IMR-90 (cell line): ENCODE results near the gene LARP1. TPM values are rescaled to one million over a fixed set of nuclear protein-coding genes. Genes with fewer than 3 reads are reported as not detected.

ENCODE experiments used
- ATAC-seq: fragments of 200-7000 bp; cut with Tn5 transposase; 2 replicates; pipeline ENCODE4 v1.9.1; 2020; ENCODE audit warnings: low read depth, mild to moderate bottlenecking, moderate library complexity
- BruUV-seq: library from RNA; stranded (reverse); fragments of 400-500 nt; replicated peaks from 2 replicates; lab custom pipeline; 2021; lab: Mats Ljungman, UMichigan
- CTCF ChIA-PET: fragments of 300-600 bp; formaldehyde crosslinking; extraction: SDS; loops from one replicate; lab custom pipeline; 2021; ENCODE audit warnings: antibody characterized with exemption; lab: Yijun Ruan, JAX
- POLR2A ChIA-PET: fragments of 300-600 bp; sonication (Branson Sonifier 250); formaldehyde crosslinking; loops from one replicate; lab custom pipeline; 2022; ENCODE audit warnings: antibody characterized with exemption; ENCODE audit not compliant: unreplicated experiment; lab: Charles Lee
- DNase-seq: peaks from one replicate; pipeline ENCODE4 v3.0.0; 2013
- H2AFZ ChIP-seq: replicated peaks from 2 replicates; pipeline ENCODE3; 2013; ENCODE audit warnings: low read length, mild to moderate bottlenecking; ENCODE audit not compliant: poor library complexity
- H2AK5ac ChIP-seq: 2 replicates; pipeline ENCODE4 v1.6.1; 2013; ENCODE audit warnings: low read depth, low read length, inconsistent platforms
- H2AK9ac ChIP-seq: replicated peaks from 2 replicates; pipeline ENCODE3; 2013; ENCODE audit warnings: mild to moderate bottlenecking, low read depth, low read length, moderate library complexity; ENCODE audit not compliant: poor library complexity
- H2BK120ac ChIP-seq: 2 replicates; pipeline ENCODE4 v1.6.1; 2013; ENCODE audit warnings: low read depth, low read length, inconsistent platforms
- H2BK15ac ChIP-seq: 3 replicates; pipeline ENCODE4 v1.6.1; 2013; ENCODE audit warnings: low read depth, low read length, inconsistent platforms
- H2BK20ac ChIP-seq: 2 replicates; pipeline ENCODE4 v1.6.1; 2013; ENCODE audit warnings: low read depth, mild to moderate bottlenecking, inconsistent platforms, low read length, moderate library complexity
- H2BK5ac ChIP-seq: 2 replicates; pipeline ENCODE4 v1.6.1; 2013; ENCODE audit warnings: mild to moderate bottlenecking, low read depth, low read length, inconsistent platforms; ENCODE audit not compliant: poor library complexity, severe bottlenecking
- H3K14ac ChIP-seq: replicated peaks from 2 replicates; pipeline ENCODE4 v1.6.1; 2013; ENCODE audit warnings: low read depth, low read length, inconsistent platforms
- H3K18ac ChIP-seq: 2 replicates; pipeline ENCODE4 v1.6.1; 2013; ENCODE audit warnings: low read depth, low read length, control low read depth
- H3K23ac ChIP-seq: 2 replicates; pipeline ENCODE4 v1.6.1; 2013; ENCODE audit warnings: low read depth, low read length, inconsistent platforms
- H3K27ac ChIP-seq: 2 replicates; pipeline ENCODE4 v1.5.1; 2013; ENCODE audit warnings: mild to moderate bottlenecking, control low read depth, low read length; ENCODE audit not compliant: insufficient read depth
- H3K27me3 ChIP-seq: 2 replicates; pipeline ENCODE4 v1.6.1; 2013; ENCODE audit warnings: low read length; ENCODE audit not compliant: control insufficient read depth, insufficient read depth
- H3K36me3 ChIP-seq: 2 replicates; pipeline ENCODE4 v1.6.1; 2013; ENCODE audit warnings: low read length, mixed read lengths; ENCODE audit not compliant: control insufficient read depth, insufficient read depth
- H3K4ac ChIP-seq: 2 replicates; pipeline ENCODE4 v1.6.1; 2013; ENCODE audit warnings: low read depth, low read length, inconsistent platforms
- H3K4me1 ChIP-seq: 2 replicates; pipeline ENCODE4 v1.6.1; 2013; ENCODE audit warnings: low read length, mixed read lengths; ENCODE audit not compliant: control insufficient read depth, insufficient read depth
- H3K4me2 ChIP-seq: 2 replicates; pipeline ENCODE4 v1.6.1; 2013; ENCODE audit warnings: low read depth, mild to moderate bottlenecking, control low read depth, low read length, moderate library complexity
- H3K4me3 ChIP-seq: 2 replicates; pipeline ENCODE4 v1.5.1; 2013; ENCODE audit warnings: low read depth, mild to moderate bottlenecking, control low read depth, low read length, moderate library complexity; ENCODE audit not compliant: insufficient read depth
- H3K56ac ChIP-seq: 2 replicates; pipeline ENCODE4 v1.6.1; 2013; ENCODE audit warnings: low read length, inconsistent platforms; ENCODE audit not compliant: insufficient read depth; ENCODE audit errors: extremely low read depth
- H3K79me1 ChIP-seq, 2 experiments: 2 replicates each; pipeline ENCODE4 v1.6.1; 2013; ENCODE audit warnings: low read length in 2 of 2, inconsistent platforms in 1 of 2, low read depth in 1 of 2
- H3K9ac ChIP-seq: 2 replicates; pipeline ENCODE4 v1.6.1; 2013; ENCODE audit warnings: low read depth, low read length, control low read depth
- H3K9me1 ChIP-seq: 2 replicates; pipeline ENCODE4 v1.6.1; 2013; ENCODE audit warnings: low read length, inconsistent platforms; ENCODE audit not compliant: insufficient read depth
- H3K9me3 ChIP-seq: 2 replicates; pipeline ENCODE4 v1.6.1; 2013; ENCODE audit warnings: low read length; ENCODE audit not compliant: control insufficient read depth, insufficient read depth
- H4K20me1 ChIP-seq: 2 replicates; pipeline ENCODE4 v1.6.1; 2013; ENCODE audit warnings: low read length, inconsistent platforms; ENCODE audit not compliant: insufficient read depth
- H4K5ac ChIP-seq: 2 replicates; pipeline ENCODE4 v1.6.1; 2013; ENCODE audit warnings: mild to moderate bottlenecking, low read depth, low read length, control low read depth
- H4K8ac ChIP-seq, 2 experiments: 2 replicates each; pipeline ENCODE4 v1.6.1; 2013; ENCODE audit warnings: low read depth in 2 of 2, low read length in 2 of 2, control low read depth in 1 of 2, inconsistent platforms in 1 of 2
- H4K91ac ChIP-seq: 2 replicates; pipeline ENCODE4 v1.6.1; 2013; ENCODE audit warnings: low read depth, low read length, inconsistent platforms; ENCODE audit not compliant: insufficient read depth
- BHLHE40 ChIP-seq: fragments of 150-350 bp; IDR thresholded peaks from 2 replicates; pipeline ENCODE4 v1.6.1; 2016; ENCODE audit warnings: mild to moderate bottlenecking, low read depth, low read length
- CHD1 ChIP-seq: IDR thresholded peaks from 2 replicates; pipeline ENCODE4 v1.6.1; 2012; ENCODE audit warnings: low read depth, low read length, improper control_type of control experiment
- FOS ChIP-seq: fragments of 150-350 bp; IDR thresholded peaks from 2 replicates; pipeline ENCODE4 v1.6.1; 2016; ENCODE audit warnings: low read depth, low read length
- MAFK ChIP-seq: IDR thresholded peaks from 2 replicates; pipeline ENCODE4 v1.6.1; 2012; ENCODE audit warnings: low read depth, low read length, improper control_type of control experiment
- MAZ ChIP-seq: IDR thresholded peaks from 2 replicates; pipeline ENCODE4 v1.6.1; 2012; ENCODE audit warnings: low read depth, mild to moderate bottlenecking, low read length, improper control_type of control experiment, moderate library complexity, borderline replicate concordance
- MXI1 ChIP-seq: IDR thresholded peaks from 2 replicates; pipeline ENCODE4 v1.6.1; 2012; ENCODE audit warnings: low read depth, mild to moderate bottlenecking, low read length, moderate library complexity, borderline replicate concordance
- NFE2L2 ChIP-seq: fragments of 150-350 bp; IDR thresholded peaks from 2 replicates; pipeline ENCODE4 v1.6.1; 2016; ENCODE audit warnings: low read depth, mild to moderate bottlenecking, low read length
- POLR2A ChIP-seq: IDR thresholded peaks from 2 replicates; pipeline ENCODE4 v1.6.1; 2012; ENCODE audit warnings: mild to moderate bottlenecking, low read depth, low read length
- RAD21 ChIP-seq: IDR thresholded peaks from 2 replicates; pipeline ENCODE4 v1.6.1; 2012; ENCODE audit warnings: low read length, improper control_type of control experiment
- RCOR1 ChIP-seq: IDR thresholded peaks from 2 replicates; pipeline ENCODE4 v1.6.1; 2012; ENCODE audit warnings: mild to moderate bottlenecking, low read length, improper control_type of control experiment; ENCODE audit not compliant: insufficient replicate concordance
- RFX5 ChIP-seq: IDR thresholded peaks from 2 replicates; pipeline ENCODE4 v1.8.0; 2012; ENCODE audit warnings: low read depth, mild to moderate bottlenecking, low read length, moderate library complexity
- SMC3 ChIP-seq: fragments of 150-350 bp; IDR thresholded peaks from 2 replicates; pipeline ENCODE4 v1.6.1; 2016; ENCODE audit warnings: low read depth, mild to moderate bottlenecking, antibody characterized with exemption, low read length, moderate library complexity
- WGBS, 2 experiments: methylation state at CpG; one replicate each; pipeline versions ENCODE4 v1.1.5 to v1.1.7; 2013; ENCODE audit warnings: missing lambda C conversion rate in 2 of 2; ENCODE audit not compliant: insufficient read length in 1 of 2; ENCODE audit errors: extremely low coverage in 2 of 2; 5-methylcytosine and 5-hydroxymethylcytosine counted together
- dilution Hi-C: fragments of 300-500 bp; cut with HindIII; formaldehyde crosslinking; loops from one replicate; pipeline ENCODE4 v1.14.3; 2018; ENCODE audit warnings: low sequenced_read_pairs; ENCODE audit not compliant: unreplicated experiment
- in situ Hi-C: fragments of 300-500 bp; cut with MboI; formaldehyde crosslinking; loops from 3 replicates; pipeline ENCODE4 v1.14.3; 2019; ENCODE audit warnings: low sequenced_read_pairs, inconsistent platforms, mixed read lengths
- intact Hi-C: fragments of 100-400 bp; cut with micrococcal nuclease; formaldehyde crosslinking; loops from 2 replicates; pipeline ENCODE4 v1.10.0; 2022
- polyA plus RNA-seq, 3 experiments: library from polyadenylated mRNA; depleted of rRNA; stranded (reverse); fragments of >200 nt; gene quantifications; 2 replicates each; pipeline ENCODE4 v1.2.3, GENCODE V29; 2012; ENCODE audit warnings: low replicate concordance in 1 of 3
- total RNA-seq: library from RNA; depleted of rRNA; stranded (reverse); fragments of >200 nt; gene quantifications from 2 replicates; pipeline ENCODE4 v1.2.3, GENCODE V29; 2012
- TF ChIP-seq, protein P1 (sequence below): fragments of 150-350 bp; IDR thresholded peaks from 2 replicates; pipeline ENCODE4 v1.6.1; 2016; ENCODE audit warnings: low read depth, mild to moderate bottlenecking, low read length, moderate library complexity, borderline replicate concordance
- TF ChIP-seq, protein P2 (sequence below): fragments of 150-350 bp; IDR thresholded peaks from 2 replicates; pipeline ENCODE4 v1.6.1; 2017; ENCODE audit warnings: mild to moderate bottlenecking, antibody characterized with exemption, low read length, low read depth
- TF ChIP-seq, protein P3 (sequence below): conservative IDR thresholded peaks from 2 replicates; pipeline ENCODE4 v1.5.1; 2012; ENCODE audit warnings: mild to moderate bottlenecking, low read depth, low read length, improper control_type of control experiment

The LARP1 gene
- total and polyA plus RNA-seq, 2 of the 4 experiments (the other 2 are of a cell fraction): 47.3 to 77.4 TPM

DNA sequence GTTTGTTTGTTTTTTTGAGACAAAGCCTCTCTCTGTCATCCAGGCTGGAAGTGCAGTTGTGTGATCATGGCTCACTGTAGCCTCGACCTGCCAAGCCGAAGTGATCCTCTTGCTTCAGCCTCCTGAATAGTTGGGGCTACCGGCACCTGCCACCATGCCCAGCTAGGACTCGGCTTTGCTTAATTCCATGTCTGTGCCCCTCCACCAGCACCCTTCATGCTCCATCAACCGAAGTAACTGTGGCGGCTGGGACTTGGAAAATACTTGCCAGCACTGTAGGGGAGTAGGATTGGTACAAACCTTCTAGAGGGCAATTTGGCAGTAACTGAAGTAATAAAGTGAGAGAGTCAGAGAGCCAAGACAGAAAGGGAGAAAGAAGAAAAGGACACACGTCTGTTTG is 76.3 kb downstream of the LARP1 start:
- Histone ChIP-seq H3K9me3 (no peaks in the 10 kb centered on the region), H2BK5ac (no peak overlapping the region), H4K91ac (no peak overlapping the region), H3K23ac (no peak overlapping the region), H3K79me1 (peaks cover 0 to 3% of the 10 kb centered on the region in 2 experiments; a peak in 1 of 4 replicates), H4K20me1 (peaks cover 7% of the 10 kb centered on the region; the same call in 1 of the 2 replicates), H3K56ac (no peak overlapping the region), H3K9ac (no peak overlapping the region), H2BK20ac (no peak overlapping the region), H3K4me3 (no peak overlapping the region), H2AK5ac (no peak overlapping the region), H3K27me3 (no peaks in the 10 kb centered on the region), H3K9me1 (peaks cover 10% of the 10 kb centered on the region), H2AK9ac (no peak overlapping the region), H3K4me1 (peaks cover 2% of the 10 kb centered on the region), H4K5ac (no peak overlapping the region), H2BK15ac (no peak overlapping the region), H2AFZ (no peak overlapping the region), H3K36me3 (peaks cover 28% of the 10 kb centered on the region; the same call in 1 of the 2 replicates), H3K18ac (no peak overlapping the region), H3K4me2 (no peak overlapping the region), H3K14ac (no peak overlapping the region), H4K8ac (no peak overlapping the region), H2BK120ac (no peak overlapping the region), H3K27ac (no peak overlapping the region), H3K4ac (no peak overlapping the region)
- intact Hi-C loops: no loop called here
- in situ Hi-C loops: no loop called here
- no TSS peak for BruUV-seq
- WGBS, 2 experiments: 100% methylated on average over 1 of the region's 7 CpGs; no CpG with 5 or more reads in 1 of the 2 experiments
- POLR2A ChIA-PET: no interaction called here
- DNase-seq (no peak), ATAC-seq (no peak)
- CTCF ChIA-PET: no interaction called here
- dilution Hi-C loops: no loop called here
- no peak for TF ChIP-seq NFE2L2
- no peak for TF ChIP-seq FOS
- TF ChIP-seq MAZ: no peak
- no peak for TF ChIP-seq MXI1
- TF ChIP-seq, protein P1, sequence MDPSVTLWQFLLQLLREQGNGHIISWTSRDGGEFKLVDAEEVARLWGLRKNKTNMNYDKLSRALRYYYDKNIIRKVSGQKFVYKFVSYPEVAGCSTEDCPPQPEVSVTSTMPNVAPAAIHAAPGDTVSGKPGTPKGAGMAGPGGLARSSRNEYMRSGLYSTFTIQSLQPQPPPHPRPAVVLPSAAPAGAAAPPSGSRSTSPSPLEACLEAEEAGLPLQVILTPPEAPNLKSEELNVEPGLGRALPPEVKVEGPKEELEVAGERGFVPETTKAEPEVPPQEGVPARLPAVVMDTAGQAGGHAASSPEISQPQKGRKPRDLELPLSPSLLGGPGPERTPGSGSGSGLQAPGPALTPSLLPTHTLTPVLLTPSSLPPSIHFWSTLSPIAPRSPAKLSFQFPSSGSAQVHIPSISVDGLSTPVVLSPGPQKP: no peak
- no peak for TF ChIP-seq RFX5
- no peak for TF ChIP-seq SMC3
- TF ChIP-seq POLR2A: no peak
- TF ChIP-seq, protein P2, sequence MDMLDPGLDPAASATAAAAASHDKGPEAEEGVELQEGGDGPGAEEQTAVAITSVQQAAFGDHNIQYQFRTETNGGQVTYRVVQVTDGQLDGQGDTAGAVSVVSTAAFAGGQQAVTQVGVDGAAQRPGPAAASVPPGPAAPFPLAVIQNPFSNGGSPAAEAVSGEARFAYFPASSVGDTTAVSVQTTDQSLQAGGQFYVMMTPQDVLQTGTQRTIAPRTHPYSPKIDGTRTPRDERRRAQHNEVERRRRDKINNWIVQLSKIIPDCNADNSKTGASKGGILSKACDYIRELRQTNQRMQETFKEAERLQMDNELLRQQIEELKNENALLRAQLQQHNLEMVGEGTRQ: no peak
- TF ChIP-seq BHLHE40: no peak
- TF ChIP-seq MAFK: no peak
- TF ChIP-seq, protein P3, sequence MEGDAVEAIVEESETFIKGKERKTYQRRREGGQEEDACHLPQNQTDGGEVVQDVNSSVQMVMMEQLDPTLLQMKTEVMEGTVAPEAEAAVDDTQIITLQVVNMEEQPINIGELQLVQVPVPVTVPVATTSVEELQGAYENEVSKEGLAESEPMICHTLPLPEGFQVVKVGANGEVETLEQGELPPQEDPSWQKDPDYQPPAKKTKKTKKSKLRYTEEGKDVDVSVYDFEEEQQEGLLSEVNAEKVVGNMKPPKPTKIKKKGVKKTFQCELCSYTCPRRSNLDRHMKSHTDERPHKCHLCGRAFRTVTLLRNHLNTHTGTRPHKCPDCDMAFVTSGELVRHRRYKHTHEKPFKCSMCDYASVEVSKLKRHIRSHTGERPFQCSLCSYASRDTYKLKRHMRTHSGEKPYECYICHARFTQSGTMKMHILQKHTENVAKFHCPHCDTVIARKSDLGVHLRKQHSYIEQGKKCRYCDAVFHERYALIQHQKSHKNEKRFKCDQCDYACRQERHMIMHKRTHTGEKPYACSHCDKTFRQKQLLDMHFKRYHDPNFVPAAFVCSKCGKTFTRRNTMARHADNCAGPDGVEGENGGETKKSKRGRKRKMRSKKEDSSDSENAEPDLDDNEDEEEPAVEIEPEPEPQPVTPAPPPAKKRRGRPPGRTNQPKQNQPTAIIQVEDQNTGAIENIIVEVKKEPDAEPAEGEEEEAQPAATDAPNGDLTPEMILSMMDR: no peak
- no peak for TF ChIP-seq CHD1
- no peak for TF ChIP-seq RAD21
- no peak for TF ChIP-seq RCOR1
